WTC11 (cell line): ENCODE results near the gene MED13. TPM values are rescaled to one million over a fixed set of nuclear protein-coding genes. Genes with fewer than 3 reads are reported as not detected.

ENCODE experiments used
- ATAC-seq: fragments of 200-7000 bp; cut with Tn5 transposase; 2 replicates; pipeline ENCODE4 v1.10.0; 2021; ENCODE audit warnings: mild to moderate bottlenecking, moderate library complexity
- CTCF ChIA-PET: fragments of 300-600 bp; sonication (Branson Sonifier 250); formaldehyde crosslinking; loops from one replicate; lab custom pipeline; 2021; ENCODE audit warnings: antibody characterized with exemption; lab: Charles Lee
- POLR2A ChIA-PET: fragments of 350-600 bp; sonication (Branson Sonifier 250); formaldehyde crosslinking; loops from one replicate; lab custom pipeline; 2021; ENCODE audit warnings: antibody characterized with exemption; lab: Charles Lee
- DNase-seq: peaks from one replicate; pipeline ENCODE4 v3.0.0; 2021; ENCODE audit warnings: low spot score
- H3K27ac Mint-ChIP-seq: 2 replicates; pipeline ENCODE4 v1.8.0; 2021; ENCODE audit warnings: mixed read lengths
- H3K27me3 Mint-ChIP-seq: 2 replicates; pipeline ENCODE4 v1.8.0; 2021; ENCODE audit warnings: low read depth, mild to moderate bottlenecking, moderate library complexity, mixed read lengths
- H3K36me3 Mint-ChIP-seq: 2 replicates; pipeline ENCODE4 v1.8.0; 2021; ENCODE audit warnings: mixed read lengths
- H3K4me1 Mint-ChIP-seq: 2 replicates; pipeline ENCODE4 v1.8.0; 2022; ENCODE audit warnings: mixed read lengths
- H3K4me3 Mint-ChIP-seq: 2 replicates; pipeline ENCODE4 v1.8.0; 2021; ENCODE audit warnings: mild to moderate bottlenecking, moderate library complexity, mixed read lengths
- H3K9me3 Mint-ChIP-seq: 2 replicates; pipeline ENCODE4 v1.8.0; 2021; ENCODE audit warnings: mixed read lengths
- CREB1 ChIP-seq: sonication (generic); formaldehyde crosslinking; IDR thresholded peaks from 2 replicates; pipeline ENCODE4 v1.8.0; 2023; ENCODE audit warnings: mild to moderate bottlenecking, missing genetic modification reagents
- CREM ChIP-seq: sonication (generic); formaldehyde crosslinking; IDR thresholded peaks from 2 replicates; pipeline ENCODE4 v1.8.1; 2022; ENCODE audit warnings: mild to moderate bottlenecking, missing genetic modification reagents, moderate library complexity
- ELF4 ChIP-seq: sonication (generic); formaldehyde crosslinking; IDR thresholded peaks from 2 replicates; pipeline ENCODE4 v1.8.1; 2022; ENCODE audit warnings: low read depth, mild to moderate bottlenecking, moderate library complexity, missing genetic modification reagents
- EMX1 ChIP-seq: fragments of 250-450 bp; sonication (Bioruptor Pico); IDR thresholded peaks from 2 replicates; pipeline ENCODE4 v1.8.0; 2021; ENCODE audit warnings: mild to moderate bottlenecking
- FOXJ3 ChIP-seq: sonication (generic); formaldehyde crosslinking; IDR thresholded peaks from 2 replicates; pipeline ENCODE4 v1.9.0; 2021; ENCODE audit warnings: missing genetic modification reagents, mild to moderate bottlenecking, borderline replicate concordance
- FOXK1 ChIP-seq: sonication (generic); formaldehyde crosslinking; IDR thresholded peaks from 2 replicates; pipeline ENCODE4 v1.8.0; 2022; ENCODE audit warnings: mild to moderate bottlenecking, moderate library complexity, missing genetic modification reagents
- FOXP1 ChIP-seq: sonication (generic); formaldehyde crosslinking; IDR thresholded peaks from 2 replicates; pipeline ENCODE4 v1.8.0; 2022; ENCODE audit warnings: missing genetic modification reagents, mild to moderate bottlenecking, moderate library complexity, borderline replicate concordance
- JUN ChIP-seq: sonication (generic); formaldehyde crosslinking; IDR thresholded peaks from 2 replicates; pipeline ENCODE4 v1.8.0; 2023; ENCODE audit warnings: mild to moderate bottlenecking, missing genetic modification reagents
- NFATC4 ChIP-seq: fragments of 250-450 bp; sonication (Bioruptor Pico); IDR thresholded peaks from 2 replicates; pipeline ENCODE4 v1.9.0; 2021; ENCODE audit warnings: mild to moderate bottlenecking
- NR1H2 ChIP-seq: sonication (generic); formaldehyde crosslinking; IDR thresholded peaks from 2 replicates; pipeline ENCODE4 v1.9.0; 2021; ENCODE audit warnings: mild to moderate bottlenecking, moderate library complexity, missing genetic modification reagents
- NR2C2 ChIP-seq: sonication (generic); formaldehyde crosslinking; IDR thresholded peaks from 2 replicates; pipeline ENCODE4 v1.8.0; 2022; ENCODE audit warnings: mild to moderate bottlenecking, missing genetic modification reagents
- SMAD3 ChIP-seq: sonication (generic); formaldehyde crosslinking; IDR thresholded peaks from 2 replicates; pipeline ENCODE4 v1.8.0; 2022; ENCODE audit warnings: missing genetic modification reagents, mild to moderate bottlenecking, borderline replicate concordance
- ZBTB21 ChIP-seq: sonication (generic); formaldehyde crosslinking; IDR thresholded peaks from 2 replicates; pipeline ENCODE4 v1.8.1; 2023; ENCODE audit warnings: mild to moderate bottlenecking, missing genetic modification reagents, borderline replicate concordance
- ZNF219 ChIP-seq: sonication (generic); formaldehyde crosslinking; IDR thresholded peaks from 2 replicates; pipeline ENCODE4 v1.8.0; 2023; ENCODE audit warnings: missing genetic modification reagents, mild to moderate bottlenecking, borderline replicate concordance
- ZNF317 ChIP-seq: sonication (generic); formaldehyde crosslinking; IDR thresholded peaks from 2 replicates; pipeline ENCODE4 v1.8.1; 2023; ENCODE audit warnings: low read depth, mild to moderate bottlenecking, moderate library complexity, missing genetic modification reagents, borderline replicate concordance
- total RNA-seq: library from RNA; stranded (reverse); gene quantifications from 3 replicates; pipeline ENCODE4 v1.2.3, GENCODE V29; 2021
- TF ChIP-seq, protein P1 (sequence below): sonication (generic); formaldehyde crosslinking; IDR thresholded peaks from 2 replicates; pipeline ENCODE4 v1.8.0; 2022; ENCODE audit warnings: mild to moderate bottlenecking, missing genetic modification reagents
- TF ChIP-seq, protein P2 (sequence below): sonication (generic); formaldehyde crosslinking; IDR thresholded peaks from 2 replicates; pipeline ENCODE4 v1.8.1; 2023; ENCODE audit warnings: mild to moderate bottlenecking, missing genetic modification reagents, borderline replicate concordance
- TF ChIP-seq, protein P3 (sequence below): sonication (generic); formaldehyde crosslinking; IDR thresholded peaks from 2 replicates; pipeline ENCODE4 v1.8.0; 2022; ENCODE audit warnings: mild to moderate bottlenecking, missing genetic modification reagents
- TF ChIP-seq, protein P4 (sequence below): fragments of 250-450 bp; sonication (Bioruptor Pico); IDR thresholded peaks from 2 replicates; pipeline ENCODE4 v2.1.2; 2022; ENCODE audit warnings: mild to moderate bottlenecking, moderate library complexity
- TF ChIP-seq, protein P5 (sequence below): sonication (generic); formaldehyde crosslinking; IDR thresholded peaks from 2 replicates; pipeline ENCODE4 v1.8.1; 2023; ENCODE audit warnings: mild to moderate bottlenecking, missing genetic modification reagents
- TF ChIP-seq, protein P6 (sequence below): sonication (generic); formaldehyde crosslinking; IDR thresholded peaks from 2 replicates; pipeline ENCODE4 v1.8.0; 2022; ENCODE audit warnings: mild to moderate bottlenecking, missing genetic modification reagents
- TF ChIP-seq, protein P7 (sequence below): sonication (generic); formaldehyde crosslinking; IDR thresholded peaks from 2 replicates; pipeline ENCODE4 v1.8.1; 2022; ENCODE audit warnings: mild to moderate bottlenecking, missing genetic modification reagents, moderate library complexity, borderline replicate concordance

MED13 gene
- total RNA-seq, 1 experiment from 2014 or later = 39.7 TPM

DNA sequence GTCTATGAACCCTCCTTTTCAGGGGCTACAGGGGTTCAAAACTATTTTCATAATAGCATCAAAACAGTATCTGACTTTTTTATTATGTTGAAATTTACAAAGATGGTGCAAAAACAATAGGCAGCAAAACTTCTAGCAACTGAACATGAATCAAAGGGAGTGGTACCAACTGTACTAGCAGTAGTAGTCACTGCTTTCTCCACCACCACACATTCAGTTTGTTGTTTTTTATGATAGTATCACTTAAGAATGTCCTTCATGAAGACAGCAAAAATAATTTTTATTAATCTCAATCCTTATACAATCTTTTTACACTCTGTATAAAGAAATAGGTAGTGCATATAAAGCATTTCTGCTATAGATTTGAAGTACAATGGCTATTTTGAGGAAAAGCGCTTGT, 47.6 kb downstream of the MED13 start (continued):
- TF ChIP-seq ZNF317 (CRISPR knock-in tag) (no peak), EMX1 (CRISPR knock-in tag) (no peak), FOXK1 (CRISPR knock-in tag) (no peak)
- TF ChIP-seq, protein P1, sequence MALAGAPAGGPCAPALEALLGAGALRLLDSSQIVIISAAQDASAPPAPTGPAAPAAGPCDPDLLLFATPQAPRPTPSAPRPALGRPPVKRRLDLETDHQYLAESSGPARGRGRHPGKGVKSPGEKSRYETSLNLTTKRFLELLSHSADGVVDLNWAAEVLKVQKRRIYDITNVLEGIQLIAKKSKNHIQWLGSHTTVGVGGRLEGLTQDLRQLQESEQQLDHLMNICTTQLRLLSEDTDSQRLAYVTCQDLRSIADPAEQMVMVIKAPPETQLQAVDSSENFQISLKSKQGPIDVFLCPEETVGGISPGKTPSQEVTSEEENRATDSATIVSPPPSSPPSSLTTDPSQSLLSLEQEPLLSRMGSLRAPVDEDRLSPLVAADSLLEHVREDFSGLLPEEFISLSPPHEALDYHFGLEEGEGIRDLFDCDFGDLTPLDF = no peak

DNA sequence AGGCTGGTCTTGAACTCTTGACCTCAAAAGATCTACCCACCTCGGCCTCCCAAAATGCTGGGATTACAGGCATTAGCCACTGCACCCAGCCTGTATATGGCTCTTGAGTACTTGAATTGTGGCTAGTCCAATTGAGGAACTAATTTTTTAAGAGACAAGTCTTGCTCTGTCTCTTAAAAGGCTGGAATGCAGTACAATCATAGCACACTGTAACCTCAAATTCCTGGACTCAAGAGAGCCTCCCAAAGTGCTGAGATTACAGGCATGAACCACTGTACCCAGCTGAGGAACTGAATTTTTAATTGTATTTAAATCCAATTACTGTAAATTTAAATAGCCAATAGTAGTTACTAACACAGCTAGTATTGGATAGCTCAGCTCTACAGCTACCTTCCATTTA, 50.6 kb downstream of the MED13 start:
- Mint-ChIP-seq H3K27me3 (no peaks in the 10 kb centered on the region), H3K4me3 (no peak overlapping the region), H3K9me3 (peaks cover 5% of the 10 kb centered on the region; the same call in 1 of the 2 replicates), H3K4me1 (no peaks in the 10 kb centered on the region), H3K27ac (no peak overlapping the region), H3K36me3 (peaks cover 67% of the 10 kb centered on the region)
- TF ChIP-seq, protein P2, sequence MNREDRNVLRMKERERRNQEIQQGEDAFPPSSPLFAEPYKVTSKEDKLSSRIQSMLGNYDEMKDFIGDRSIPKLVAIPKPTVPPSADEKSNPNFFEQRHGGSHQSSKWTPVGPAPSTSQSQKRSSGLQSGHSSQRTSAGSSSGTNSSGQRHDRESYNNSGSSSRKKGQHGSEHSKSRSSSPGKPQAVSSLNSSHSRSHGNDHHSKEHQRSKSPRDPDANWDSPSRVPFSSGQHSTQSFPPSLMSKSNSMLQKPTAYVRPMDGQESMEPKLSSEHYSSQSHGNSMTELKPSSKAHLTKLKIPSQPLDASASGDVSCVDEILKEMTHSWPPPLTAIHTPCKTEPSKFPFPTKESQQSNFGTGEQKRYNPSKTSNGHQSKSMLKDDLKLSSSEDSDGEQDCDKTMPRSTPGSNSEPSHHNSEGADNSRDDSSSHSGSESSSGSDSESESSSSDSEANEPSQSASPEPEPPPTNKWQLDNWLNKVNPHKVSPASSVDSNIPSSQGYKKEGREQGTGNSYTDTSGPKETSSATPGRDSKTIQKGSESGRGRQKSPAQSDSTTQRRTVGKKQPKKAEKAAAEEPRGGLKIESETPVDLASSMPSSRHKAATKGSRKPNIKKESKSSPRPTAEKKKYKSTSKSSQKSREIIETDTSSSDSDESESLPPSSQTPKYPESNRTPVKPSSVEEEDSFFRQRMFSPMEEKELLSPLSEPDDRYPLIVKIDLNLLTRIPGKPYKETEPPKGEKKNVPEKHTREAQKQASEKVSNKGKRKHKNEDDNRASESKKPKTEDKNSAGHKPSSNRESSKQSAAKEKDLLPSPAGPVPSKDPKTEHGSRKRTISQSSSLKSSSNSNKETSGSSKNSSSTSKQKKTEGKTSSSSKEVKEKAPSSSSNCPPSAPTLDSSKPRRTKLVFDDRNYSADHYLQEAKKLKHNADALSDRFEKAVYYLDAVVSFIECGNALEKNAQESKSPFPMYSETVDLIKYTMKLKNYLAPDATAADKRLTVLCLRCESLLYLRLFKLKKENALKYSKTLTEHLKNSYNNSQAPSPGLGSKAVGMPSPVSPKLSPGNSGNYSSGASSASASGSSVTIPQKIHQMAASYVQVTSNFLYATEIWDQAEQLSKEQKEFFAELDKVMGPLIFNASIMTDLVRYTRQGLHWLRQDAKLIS (CRISPR knock-in tag) = no peak
- TF ChIP-seq, protein P3, sequence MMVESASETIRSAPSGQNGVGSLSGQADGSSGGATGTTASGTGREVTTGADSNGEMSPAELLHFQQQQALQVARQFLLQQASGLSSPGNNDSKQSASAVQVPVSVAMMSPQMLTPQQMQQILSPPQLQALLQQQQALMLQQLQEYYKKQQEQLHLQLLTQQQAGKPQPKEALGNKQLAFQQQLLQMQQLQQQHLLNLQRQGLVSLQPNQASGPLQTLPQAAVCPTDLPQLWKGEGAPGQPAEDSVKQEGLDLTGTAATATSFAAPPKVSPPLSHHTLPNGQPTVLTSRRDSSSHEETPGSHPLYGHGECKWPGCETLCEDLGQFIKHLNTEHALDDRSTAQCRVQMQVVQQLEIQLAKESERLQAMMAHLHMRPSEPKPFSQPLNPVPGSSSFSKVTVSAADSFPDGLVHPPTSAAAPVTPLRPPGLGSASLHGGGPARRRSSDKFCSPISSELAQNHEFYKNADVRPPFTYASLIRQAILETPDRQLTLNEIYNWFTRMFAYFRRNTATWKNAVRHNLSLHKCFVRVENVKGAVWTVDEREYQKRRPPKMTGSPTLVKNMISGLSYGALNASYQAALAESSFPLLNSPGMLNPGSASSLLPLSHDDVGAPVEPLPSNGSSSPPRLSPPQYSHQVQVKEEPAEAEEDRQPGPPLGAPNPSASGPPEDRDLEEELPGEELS = no peak
- TF ChIP-seq CREM (CRISPR knock-in tag) (no peak), FOXP1 (CRISPR knock-in tag) (no peak), CREB1 (CRISPR knock-in tag) (no peak), JUN (no peak), ZBTB21 (no peak), NR2C2 (CRISPR knock-in tag) (no peak), FOXJ3 (CRISPR knock-in tag) (no peak), ZNF219 (no peak), NFATC4 (CRISPR knock-in tag) (no peak), SMAD3 (no peak), ELF4 (CRISPR knock-in tag) (no peak), NR1H2 (CRISPR knock-in tag) (no peak)
- TF ChIP-seq, protein P4, sequence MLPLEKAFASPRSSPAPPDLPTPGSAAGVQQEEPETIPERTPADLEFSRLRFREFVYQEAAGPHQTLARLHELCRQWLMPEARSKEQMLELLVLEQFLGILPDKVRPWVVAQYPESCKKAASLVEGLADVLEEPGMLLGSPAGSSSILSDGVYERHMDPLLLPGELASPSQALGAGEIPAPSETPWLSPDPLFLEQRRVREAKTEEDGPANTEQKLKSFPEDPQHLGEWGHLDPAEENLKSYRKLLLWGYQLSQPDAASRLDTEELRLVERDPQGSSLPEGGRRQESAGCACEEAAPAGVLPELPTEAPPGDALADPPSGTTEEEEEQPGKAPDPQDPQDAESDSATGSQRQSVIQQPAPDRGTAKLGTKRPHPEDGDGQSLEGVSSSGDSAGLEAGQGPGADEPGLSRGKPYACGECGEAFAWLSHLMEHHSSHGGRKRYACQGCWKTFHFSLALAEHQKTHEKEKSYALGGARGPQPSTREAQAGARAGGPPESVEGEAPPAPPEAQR (CRISPR knock-in tag) = no peak
- TF ChIP-seq, protein P5, sequence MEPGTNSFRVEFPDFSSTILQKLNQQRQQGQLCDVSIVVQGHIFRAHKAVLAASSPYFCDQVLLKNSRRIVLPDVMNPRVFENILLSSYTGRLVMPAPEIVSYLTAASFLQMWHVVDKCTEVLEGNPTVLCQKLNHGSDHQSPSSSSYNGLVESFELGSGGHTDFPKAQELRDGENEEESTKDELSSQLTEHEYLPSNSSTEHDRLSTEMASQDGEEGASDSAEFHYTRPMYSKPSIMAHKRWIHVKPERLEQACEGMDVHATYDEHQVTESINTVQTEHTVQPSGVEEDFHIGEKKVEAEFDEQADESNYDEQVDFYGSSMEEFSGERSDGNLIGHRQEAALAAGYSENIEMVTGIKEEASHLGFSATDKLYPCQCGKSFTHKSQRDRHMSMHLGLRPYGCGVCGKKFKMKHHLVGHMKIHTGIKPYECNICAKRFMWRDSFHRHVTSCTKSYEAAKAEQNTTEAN = no peak
- TF ChIP-seq, protein P6, sequence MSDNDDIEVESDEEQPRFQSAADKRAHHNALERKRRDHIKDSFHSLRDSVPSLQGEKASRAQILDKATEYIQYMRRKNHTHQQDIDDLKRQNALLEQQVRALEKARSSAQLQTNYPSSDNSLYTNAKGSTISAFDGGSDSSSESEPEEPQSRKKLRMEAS (CRISPR knock-in tag) = no peak
- TF ChIP-seq, protein P7, sequence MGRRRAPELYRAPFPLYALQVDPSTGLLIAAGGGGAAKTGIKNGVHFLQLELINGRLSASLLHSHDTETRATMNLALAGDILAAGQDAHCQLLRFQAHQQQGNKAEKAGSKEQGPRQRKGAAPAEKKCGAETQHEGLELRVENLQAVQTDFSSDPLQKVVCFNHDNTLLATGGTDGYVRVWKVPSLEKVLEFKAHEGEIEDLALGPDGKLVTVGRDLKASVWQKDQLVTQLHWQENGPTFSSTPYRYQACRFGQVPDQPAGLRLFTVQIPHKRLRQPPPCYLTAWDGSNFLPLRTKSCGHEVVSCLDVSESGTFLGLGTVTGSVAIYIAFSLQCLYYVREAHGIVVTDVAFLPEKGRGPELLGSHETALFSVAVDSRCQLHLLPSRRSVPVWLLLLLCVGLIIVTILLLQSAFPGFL (CRISPR knock-in tag) = no peak
- DNase-seq (no peak), ATAC-seq (no peak)
- POLR2A ChIA-PET = no interaction called here
- CTCF ChIA-PET = no interaction called here
